Neuronal stem cell (in vitro differentiated cells): ENCODE measurements around the gene H2BK1.

Experiments
- DNase-seq: peaks from one replicate; pipeline ENCODE4 v3.0.0-alpha.2; 2013; ENCODE audit warnings: low spot score
- H2AFZ ChIP-seq: one replicate; pipeline ENCODE4 v1.6.1; 2013; ENCODE audit warnings: mild to moderate bottlenecking, low read length, inconsistent platforms
- H2AK5ac ChIP-seq: 2 replicates; pipeline ENCODE4 v1.6.1; 2013; ENCODE audit warnings: low read depth, mild to moderate bottlenecking, inconsistent platforms, low read length, moderate library complexity, mixed read lengths
- H2BK120ac ChIP-seq: 2 replicates; pipeline ENCODE4 v1.6.1; 2013; ENCODE audit warnings: low read depth, mild to moderate bottlenecking, inconsistent platforms, low read length, moderate library complexity, mixed read lengths
- H2BK12ac ChIP-seq: one replicate; pipeline ENCODE4 v1.6.1; 2013; ENCODE audit warnings: low read length, inconsistent platforms
- H2BK15ac ChIP-seq: 2 replicates; pipeline ENCODE4 v1.6.1; 2013; ENCODE audit warnings: mild to moderate bottlenecking, low read length, inconsistent platforms, mixed read lengths
- H2BK5ac ChIP-seq: one replicate; pipeline ENCODE4 v1.6.1; 2013; ENCODE audit warnings: inconsistent platforms, mild to moderate bottlenecking, low read length, moderate library complexity
- H3K14ac ChIP-seq: one replicate; pipeline ENCODE4 v1.6.1; 2013; ENCODE audit warnings: low read length, inconsistent platforms
- H3K18ac ChIP-seq: 2 replicates; pipeline ENCODE4 v1.6.1; 2013; ENCODE audit warnings: low read length, inconsistent platforms
- H3K23ac ChIP-seq: 2 replicates; pipeline ENCODE4 v1.6.1; 2013; ENCODE audit warnings: low read depth, mild to moderate bottlenecking, mixed read lengths, low read length, inconsistent platforms; ENCODE audit not compliant: poor library complexity
- H3K27ac ChIP-seq: replicated peaks from 3 replicates; pipeline ENCODE4 v1.5.1; 2013; ENCODE audit warnings: low read length, inconsistent platforms
- H3K27me3 ChIP-seq, 3 experiments: 2 replicates each; pipeline ENCODE4 v1.6.1; 2013; ENCODE audit warnings: low read length in 3 of 3, mild to moderate bottlenecking in 2 of 3, inconsistent platforms in 1 of 3, low read depth in 1 of 3, mixed read lengths in 1 of 3, moderate library complexity in 1 of 3; ENCODE audit not compliant: control insufficient read depth in 3 of 3, insufficient read depth in 3 of 3
- H3K36me3 ChIP-seq, 2 donors: replicated peaks in 1 of 2; 2 replicates each; pipeline ENCODE4 v1.6.1; 2013; ENCODE audit warnings: low read length in 2 of 2; ENCODE audit not compliant: control insufficient read depth in 2 of 2, insufficient read depth in 2 of 2
- H3K4ac ChIP-seq: 2 replicates; pipeline ENCODE4 v1.6.1; 2013; ENCODE audit warnings: inconsistent platforms, mild to moderate bottlenecking, low read length, moderate library complexity
- H3K4me1 ChIP-seq, 2 donors: 1 replicate in 1 of 2; 2 replicates in 1 of 2; pipeline ENCODE4 v1.6.1; 2013; ENCODE audit warnings: low read length in 2 of 2, low read depth in 1 of 2; ENCODE audit not compliant: control insufficient read depth in 2 of 2, insufficient read depth in 1 of 2
- H3K4me2 ChIP-seq: one replicate; pipeline ENCODE4 v1.6.1; 2013; ENCODE audit warnings: mild to moderate bottlenecking, low read length, inconsistent platforms; ENCODE audit not compliant: insufficient read depth, poor library complexity, severe bottlenecking
- H3K4me3 ChIP-seq, 2 donors: 2 replicates each; pipeline ENCODE4 v1.5.1; 2013; ENCODE audit warnings: low read length in 2 of 2, mild to moderate bottlenecking in 2 of 2, inconsistent platforms in 1 of 2, moderate library complexity in 1 of 2
- H3K79me1 ChIP-seq: one replicate; pipeline ENCODE4 v1.6.1; 2013; ENCODE audit warnings: low read depth, mild to moderate bottlenecking, inconsistent platforms, low read length, moderate library complexity
- H3K9ac ChIP-seq: one replicate; pipeline ENCODE4 v1.6.1; 2013; ENCODE audit warnings: mild to moderate bottlenecking, low read depth, low read length, inconsistent platforms; ENCODE audit not compliant: poor library complexity
- H3K9me3 ChIP-seq, 2 donors: replicated peaks in 1 of 2; 2 replicates each; pipeline versions ENCODE3 to v1.6.1; 2013; ENCODE audit warnings: low read length in 2 of 2, mild to moderate bottlenecking in 2 of 2, inconsistent platforms in 1 of 2, low read depth in 1 of 2, mixed read lengths in 1 of 2, moderate library complexity in 1 of 2; ENCODE audit not compliant: control insufficient read depth in 2 of 2, insufficient read depth in 1 of 2
- H4K8ac ChIP-seq: one replicate; pipeline ENCODE4 v1.6.1; 2013; ENCODE audit warnings: low read depth, mild to moderate bottlenecking, inconsistent platforms, low read length, moderate library complexity
- H4K91ac ChIP-seq: one replicate; pipeline ENCODE4 v1.6.1; 2013; ENCODE audit warnings: low read length, low read depth, mild to moderate bottlenecking, inconsistent platforms; ENCODE audit not compliant: poor library complexity
- WGBS, 2 donors: extraction: QIAGEN DNeasy Blood & Tissue Kit; methylation state at CpG; one replicate each; pipeline ENCODE4 v1.1.7; 2013; ENCODE audit warnings: missing lambda C conversion rate in 2 of 2, mixed read lengths in 1 of 2; ENCODE audit not compliant: insufficient read length in 2 of 2, insufficient replicate concordance in 1 of 2; ENCODE audit errors: extremely low coverage in 2 of 2; 5-methylcytosine and 5-hydroxymethylcytosine counted together

Gene H2BK1

DNA sequence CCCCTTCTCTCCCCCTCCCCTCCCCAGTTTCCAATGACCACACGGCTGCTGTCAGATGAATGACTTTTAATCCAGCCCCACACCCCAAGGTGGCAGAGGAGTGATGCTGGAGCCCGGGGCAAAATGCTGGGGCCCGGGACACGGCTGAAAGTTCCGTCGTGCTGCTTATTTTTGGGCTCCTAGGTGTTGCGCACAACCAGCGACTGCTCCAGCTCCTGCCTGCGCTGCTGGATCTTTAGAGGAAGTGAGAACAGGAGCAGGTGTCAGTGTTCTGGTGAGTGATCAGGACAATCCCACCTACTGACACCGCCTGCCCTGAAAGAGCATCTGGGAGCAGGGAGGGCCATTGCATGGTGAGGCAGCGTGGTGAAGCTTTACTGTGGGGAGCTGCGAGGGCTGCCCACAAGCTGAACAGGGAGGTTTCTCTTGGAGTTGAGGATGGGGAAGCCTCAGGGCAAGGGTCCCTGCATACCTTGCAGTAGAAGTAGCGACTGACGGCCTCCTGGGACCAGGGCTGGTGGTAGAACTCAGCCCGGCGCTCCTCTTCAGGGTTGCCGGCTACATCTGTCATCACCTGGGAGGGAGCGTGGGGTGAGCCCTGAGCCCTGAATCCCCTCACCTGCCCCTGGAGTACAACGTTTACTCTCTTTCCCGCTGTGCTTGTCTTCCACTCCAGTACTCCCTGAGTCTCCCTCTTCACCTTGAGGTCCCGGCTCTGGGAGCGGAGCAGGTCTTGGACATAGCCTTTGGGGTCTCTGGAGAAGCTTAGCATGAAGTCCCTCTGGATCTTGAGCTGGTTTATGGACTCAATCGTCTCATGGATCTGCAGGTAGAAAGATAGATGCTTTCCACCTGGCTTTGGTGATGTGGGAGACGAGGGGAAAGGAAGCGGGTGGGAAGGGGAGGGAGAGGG lies 28.9 kb upstream of the H2BK1 start:
- Histone ChIP-seq H3K9me3 (no peaks in the 10 kb centered on the region), H3K36me3 (peaks cover 34 to 86% of the 10 kb centered on the region in 2 donors)

DNA sequence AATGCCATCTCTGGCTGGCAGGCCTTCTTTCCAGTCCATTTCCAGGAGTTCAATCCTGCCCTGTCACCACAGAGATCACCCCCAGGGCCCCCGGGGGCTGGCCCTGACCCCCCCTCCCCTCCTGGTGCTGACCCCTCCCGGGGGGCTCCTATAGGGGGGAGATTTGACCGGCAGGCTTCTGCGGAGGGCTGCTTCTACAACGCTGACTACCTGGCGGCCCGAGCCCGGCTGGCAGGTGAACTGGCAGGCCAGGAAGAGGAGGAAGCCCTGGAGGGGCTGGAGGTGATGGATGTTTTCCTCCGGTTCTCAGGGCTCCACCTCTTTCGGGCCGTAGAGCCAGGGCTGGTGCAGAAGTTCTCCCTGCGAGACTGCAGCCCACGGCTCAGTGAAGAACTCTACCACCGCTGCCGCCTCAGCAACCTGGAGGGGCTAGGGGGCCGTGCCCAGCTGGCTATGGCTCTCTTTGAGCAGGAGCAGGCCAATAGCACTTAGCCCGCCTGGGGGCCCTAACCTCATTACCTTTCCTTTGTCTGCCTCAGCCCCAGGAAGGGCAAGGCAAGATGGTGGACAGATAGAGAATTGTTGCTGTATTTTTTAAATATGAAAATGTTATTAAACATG lies 28.0 kb upstream of the H2BK1 start:
- Histone ChIP-seq H4K91ac (no peak overlapping the region), H3K9me3 (no peaks in the 10 kb centered on the region), H2BK15ac (no peak overlapping the region), H3K18ac (no peak overlapping the region), H3K79me1 (peaks cover 11% of the 10 kb centered on the region), H2BK120ac (no peak overlapping the region), H3K4me2 (no peak overlapping the region), H3K14ac (no peak overlapping the region), H3K27me3 (no peaks in the 10 kb centered on the region), H2AFZ (no peak overlapping the region), H4K8ac (no peak overlapping the region), H3K9ac (no peak overlapping the region), H3K4me3 (no peak overlapping the region), H2AK5ac (no peak overlapping the region), H3K23ac (peak overlapping the region; percentile 10), H3K4me1 (peaks cover 11 to 12% of the 10 kb centered on the region in 2 donors), H3K36me3 (peaks cover 34 to 87% of the 10 kb centered on the region in 2 donors), H2BK12ac (no peak overlapping the region), H3K4ac (no peak overlapping the region), H2BK5ac (no peak overlapping the region), H3K27ac (no peak overlapping the region)
- no CpG with 5 or more reads among the region's 17 CpGs for WGBS, 2 donors
- no peak for DNase-seq

More for the DNA sequence above, 28.9 kb upstream of the H2BK1 start:
- no peak overlapping the region for H3K27ac ChIP-seq
- H3K18ac ChIP-seq, result no peak overlapping the region
- H3K4me3 ChIP-seq, result no peak overlapping the region
- no peak overlapping the region for H2AFZ ChIP-seq
- no peak overlapping the region for H2BK12ac ChIP-seq
- H3K4me1 ChIP-seq, result peaks cover 13 to 17% of the 10 kb centered on the region in 2 donors
- no peak overlapping the region for H4K8ac ChIP-seq
- no peak overlapping the region for H3K14ac ChIP-seq
- no peak overlapping the region for H2BK5ac ChIP-seq
- no peak overlapping the region for H3K9ac ChIP-seq
- H3K79me1 ChIP-seq, result peaks cover 8% of the 10 kb centered on the region
- H3K4me2 ChIP-seq, result no peak overlapping the region
- H3K4ac ChIP-seq, result no peak overlapping the region
- H4K91ac ChIP-seq, result no peak overlapping the region
- no peak overlapping the region for H2AK5ac ChIP-seq
- H2BK15ac ChIP-seq, result no peak overlapping the region
- H3K27me3 ChIP-seq, result no peaks in the 10 kb centered on the region
- no peak overlapping the region for H3K23ac ChIP-seq
- WGBS, 2 donors, result no CpG with 5 or more reads among the region's 25 CpGs
- H2BK120ac ChIP-seq, result no peak overlapping the region
- no peak for DNase-seq

DNA sequence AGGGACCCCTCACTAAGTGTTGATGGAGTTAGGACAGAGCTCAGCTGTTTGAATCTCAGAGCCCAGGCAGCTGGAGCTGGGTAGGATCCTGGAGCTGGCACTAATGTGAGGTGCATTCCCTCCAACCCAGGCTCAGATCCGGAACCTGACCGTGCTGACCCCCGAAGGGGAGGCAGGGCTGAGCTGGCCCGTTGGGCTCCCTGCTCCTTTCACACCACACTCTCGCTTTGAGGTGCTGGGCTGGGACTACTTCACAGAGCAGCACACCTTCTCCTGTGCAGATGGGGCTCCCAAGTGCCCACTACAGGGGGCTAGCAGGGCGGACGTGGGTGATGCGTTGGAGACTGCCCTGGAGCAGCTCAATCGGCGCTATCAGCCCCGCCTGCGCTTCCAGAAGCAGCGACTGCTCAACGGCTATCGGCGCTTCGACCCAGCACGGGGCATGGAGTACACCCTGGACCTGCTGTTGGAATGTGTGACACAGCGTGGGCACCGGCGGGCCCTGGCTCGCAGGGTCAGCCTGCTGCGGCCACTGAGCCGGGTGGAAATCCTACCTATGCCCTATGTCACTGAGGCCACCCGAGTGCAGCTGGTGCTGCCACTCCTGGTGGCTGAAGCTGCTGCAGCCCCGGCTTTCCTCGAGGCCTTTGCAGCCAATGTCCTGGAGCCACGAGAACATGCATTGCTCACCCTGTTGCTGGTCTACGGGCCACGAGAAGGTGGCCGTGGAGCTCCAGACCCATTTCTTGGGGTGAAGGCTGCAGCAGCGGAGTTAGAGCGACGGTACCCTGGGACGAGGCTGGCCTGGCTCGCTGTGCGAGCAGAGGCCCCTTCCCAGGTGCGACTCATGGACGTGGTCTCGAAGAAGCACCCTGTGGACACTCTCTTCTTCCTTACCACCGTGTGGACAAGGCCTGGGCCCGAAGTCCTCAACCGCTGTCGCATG lies 27.2 kb upstream of the H2BK1 start:
- H3K79me1 ChIP-seq, result peaks cover 19% of the 10 kb centered on the region
- no peak overlapping the region for H3K14ac ChIP-seq
- no peak overlapping the region for H3K4me2 ChIP-seq
- no peak overlapping the region for H3K27ac ChIP-seq
- H2AFZ ChIP-seq, result no peak overlapping the region
- no peak overlapping the region for H4K8ac ChIP-seq
- no peak overlapping the region for H3K4ac ChIP-seq
- H3K36me3 ChIP-seq, result peaks cover 34 to 83% of the 10 kb centered on the region in 2 donors
- peaks cover 5 to 9% of the 10 kb centered on the region in 2 donors for H3K4me1 ChIP-seq
- no peak overlapping the region for H2AK5ac ChIP-seq
- no peaks in the 10 kb centered on the region for H3K9me3 ChIP-seq
- no CpG with 5 or more reads among the region's 44 CpGs for WGBS, 2 donors
- no peak for DNase-seq
- no peak overlapping the region for H2BK5ac ChIP-seq
- H3K18ac ChIP-seq, result no peak overlapping the region
- H4K91ac ChIP-seq, result no peak overlapping the region
- peak overlapping the region; percentile 56 for H3K23ac ChIP-seq
- H3K27me3 ChIP-seq, result no peaks in the 10 kb centered on the region
- no peak overlapping the region for H2BK120ac ChIP-seq
- no peak overlapping the region for H2BK12ac ChIP-seq
- H3K4me3 ChIP-seq, result no peak overlapping the region
- no peak overlapping the region for H2BK15ac ChIP-seq
- peak overlapping the region; percentile 64 for H3K9ac ChIP-seq
